H1 (cell line): ENCODE results near the gene ARHGAP22. TPM values are rescaled to one million over a fixed set of nuclear protein-coding genes. Genes with fewer than 3 reads are reported as not detected.
A peak's percentile ranks its signal among the peaks of the same experiment; 100 is the strongest.

Source experiments
- CTCF ChIA-PET: fragments of 300-600 bp; sonication (Branson Sonifier 250); formaldehyde crosslinking; loops from one replicate; lab custom pipeline; 2021; ENCODE audit not compliant: partially characterized antibody; lab: Charles Lee
- POLR2A ChIA-PET: fragments of 300-600 bp; sonication (Branson Sonifier 250); formaldehyde crosslinking; loops from one replicate; lab custom pipeline; 2021; ENCODE audit warnings: inconsistent platforms; ENCODE audit not compliant: partially characterized antibody; lab: Charles Lee
- DNase-seq, 2 experiments: peaks; one replicate each; pipeline versions ENCODE4 v3.0.0 to v3.0.0-alpha.2; 2010 to 2022; ENCODE audit warnings: low spot score in 2 of 2, low read depth in 1 of 2, mixed read lengths in 1 of 2
- FAIRE-seq: peaks from 2 replicates; lab custom pipeline; 2011; peaks lifted over from hg19 to GRCh38; lab: Jason Lieb, UNC
- H2AFZ ChIP-seq: 2 replicates; pipeline ENCODE4 v1.8.1; 2012; ENCODE audit warnings: low read length, inconsistent platforms
- H2AK5ac ChIP-seq: 2 replicates; pipeline ENCODE4 v1.6.1; 2013; ENCODE audit warnings: low read depth, low read length
- H2BK120ac ChIP-seq: replicated peaks from 2 replicates; pipeline ENCODE3; 2013; ENCODE audit warnings: low read depth, low read length, inconsistent platforms
- H2BK12ac ChIP-seq: 2 replicates; pipeline ENCODE4 v1.6.1; 2013; ENCODE audit warnings: low read depth, low read length
- H2BK15ac ChIP-seq: 2 replicates; pipeline ENCODE4 v1.6.1; 2013; ENCODE audit warnings: low read length
- H2BK20ac ChIP-seq: 2 replicates; pipeline ENCODE4 v1.6.1; 2013; ENCODE audit warnings: low read length
- H2BK5ac ChIP-seq: 2 replicates; pipeline ENCODE4 v1.6.1; 2013; ENCODE audit warnings: low read depth, low read length
- H3K14ac ChIP-seq: 2 replicates; pipeline ENCODE4 v1.6.1; 2013; ENCODE audit warnings: inconsistent platforms; ENCODE audit not compliant: insufficient read length
- H3K18ac ChIP-seq: 2 replicates; pipeline ENCODE4 v1.6.1; 2013; ENCODE audit warnings: low read length; ENCODE audit errors: extremely low read depth
- H3K23ac ChIP-seq: 2 replicates; pipeline ENCODE4 v1.6.1; 2013; ENCODE audit warnings: inconsistent platforms; ENCODE audit not compliant: insufficient read length
- H3K23me2 ChIP-seq: 2 replicates; pipeline ENCODE4 v1.6.1; 2013; ENCODE audit warnings: low read depth, low read length
- H3K27ac ChIP-seq: 2 replicates; pipeline ENCODE4 v1.6.1; 2011; ENCODE audit warnings: low read depth, low read length, inconsistent platforms
- H3K27me3 ChIP-seq, 4 experiments: replicated peaks in 1 of 4; 1 replicate in 1 of 4; 2 replicates in 3 of 4; pipeline versions ENCODE4 v1.6.1 to v1.8.1; 2011 to 2013; ENCODE audit warnings: low read length in 3 of 4, mild to moderate bottlenecking in 3 of 4, inconsistent platforms in 2 of 4, mixed read lengths in 2 of 4, moderate library complexity in 1 of 4; ENCODE audit not compliant: control insufficient read depth in 3 of 4, insufficient read depth in 3 of 4; ENCODE audit errors: extremely low read depth in 1 of 4
- H3K36me3 ChIP-seq, 4 experiments: 2 replicates each; pipeline versions ENCODE4 v1.6.1 to v1.8.1; 2011 to 2013; ENCODE audit warnings: mild to moderate bottlenecking in 4 of 4, low read length in 3 of 4, moderate library complexity in 2 of 4, control low read depth in 1 of 4, inconsistent platforms in 1 of 4; ENCODE audit not compliant: insufficient read depth in 4 of 4, control insufficient read depth in 2 of 4
- H3K4ac ChIP-seq: replicated peaks from 2 replicates; pipeline ENCODE3; 2013; ENCODE audit warnings: low read length, low read depth, mixed read lengths, inconsistent platforms; ENCODE audit not compliant: insufficient read length
- H3K4me1 ChIP-seq, 4 experiments: replicated peaks in 1 of 4; 1 replicate in 1 of 4; 2 replicates in 3 of 4; pipeline versions ENCODE4 v1.6.1 to v1.8.1; 2011 to 2013; ENCODE audit warnings: low read length in 3 of 4, inconsistent platforms in 2 of 4, mixed read lengths in 1 of 4; ENCODE audit not compliant: insufficient read depth in 4 of 4, control insufficient read depth in 3 of 4
- H3K4me2 ChIP-seq, 2 experiments: 2 replicates each; pipeline versions ENCODE4 v1.6.1 to v1.8.1; 2011 to 2013; ENCODE audit warnings: low read depth in 2 of 2, low read length in 2 of 2, control low read depth in 1 of 2, inconsistent platforms in 1 of 2, mild to moderate bottlenecking in 1 of 2; ENCODE audit not compliant: insufficient read depth in 1 of 2
- H3K4me3 ChIP-seq, 4 experiments: fragments of 200-600, 300-600 bp in 1 of 4; sonication (generic), shearing (Covaris generic), sonication (Bioruptor Twin) in 1 of 4; 2 replicates each; pipeline versions ENCODE4 v1.5.1 to v1.8.1; 2011 to 2016; ENCODE audit warnings: low read length in 4 of 4, low read depth in 3 of 4, control low read depth in 2 of 4, inconsistent platforms in 2 of 4, mild to moderate bottlenecking in 2 of 4, mixed read lengths in 1 of 4, moderate library complexity in 1 of 4; ENCODE audit not compliant: insufficient read depth in 2 of 4; ENCODE audit errors: extremely low read depth in 1 of 4
- H3K56ac ChIP-seq: replicated peaks from 2 replicates; pipeline ENCODE3; 2013; ENCODE audit warnings: low read depth, mild to moderate bottlenecking, mixed read lengths, low read length, inconsistent platforms; ENCODE audit not compliant: insufficient read length
- H3K79me1 ChIP-seq: 2 replicates; pipeline ENCODE4 v1.6.1; 2013; ENCODE audit warnings: low read depth, low read length, control low read depth
- H3K79me2 ChIP-seq, 2 experiments: 2 replicates each; pipeline versions ENCODE4 v1.6.1 to v1.8.1; 2012 to 2013; ENCODE audit warnings: low read length in 2 of 2, mild to moderate bottlenecking in 2 of 2, inconsistent platforms in 1 of 2; ENCODE audit not compliant: insufficient read depth in 2 of 2, control insufficient read depth in 1 of 2
- H3K9ac ChIP-seq, 4 experiments: replicated peaks in 1 of 4; 1 replicate in 1 of 4; 2 replicates in 3 of 4; pipeline versions ENCODE4 v1.6.1 to v1.8.1; 2011 to 2013; ENCODE audit warnings: low read depth in 3 of 4, low read length in 3 of 4, control low read depth in 2 of 4, mild to moderate bottlenecking in 2 of 4, moderate library complexity in 2 of 4, inconsistent platforms in 1 of 4; ENCODE audit errors: extremely low read depth in 1 of 4
- H3K9me3 ChIP-seq, 2 experiments: 2 replicates each; pipeline versions ENCODE4 v1.6.1 to v1.8.1; 2012 to 2013; ENCODE audit warnings: mild to moderate bottlenecking in 2 of 2, moderate library complexity in 2 of 2, control low read depth in 1 of 2, inconsistent platforms in 1 of 2, low read depth in 1 of 2, low read length in 1 of 2, mixed read lengths in 1 of 2; ENCODE audit not compliant: insufficient read depth in 2 of 2
- H4K20me1 ChIP-seq, 2 experiments: replicated peaks in 1 of 2; 2 replicates each; pipeline versions ENCODE3 to v1.8.1; 2011 to 2013; ENCODE audit warnings: inconsistent platforms in 2 of 2, low read length in 2 of 2, mild to moderate bottlenecking in 1 of 2; ENCODE audit not compliant: insufficient read depth in 2 of 2, control insufficient read depth in 1 of 2
- H4K5ac ChIP-seq: 2 replicates; pipeline ENCODE4 v1.6.1; 2013; ENCODE audit warnings: low read length, low read depth, mixed read lengths, inconsistent platforms; ENCODE audit not compliant: insufficient read length
- H4K8ac ChIP-seq: 2 replicates; pipeline ENCODE4 v1.8.0; 2013; ENCODE audit warnings: mild to moderate bottlenecking, moderate library complexity, low read length, inconsistent platforms; ENCODE audit not compliant: insufficient read depth; ENCODE audit errors: extremely low read depth
- H4K91ac ChIP-seq: replicated peaks from 2 replicates; pipeline ENCODE3; 2013; ENCODE audit warnings: low read length, mixed read lengths, inconsistent platforms; ENCODE audit not compliant: insufficient read length
- GTF2F1 ChIP-seq: IDR thresholded peaks from 2 replicates; pipeline ENCODE4 v1.6.1; 2012; ENCODE audit warnings: low read depth, low read length, improper control_type of control experiment, borderline replicate concordance
- SUZ12 ChIP-seq: fragments of 200-600 bp; sonication (generic); IDR thresholded peaks from 2 replicates; pipeline ENCODE4 v1.6.1; 2012; ENCODE audit warnings: mild to moderate bottlenecking, inconsistent platforms, low read length, moderate library complexity, mixed read lengths
- WGBS, 2 experiments: shearing (Covaris generic) in 1 of 2; methylation state at CpG; one replicate each; pipeline versions ENCODE4 v1.1.6 to v1.1.7; 2013 to 2015; ENCODE audit warnings: low lambda C conversion rate in 2 of 2, mixed read lengths in 2 of 2, inconsistent platforms in 1 of 2, low coverage in 1 of 2, missing lambda C conversion rate in 1 of 2; ENCODE audit not compliant: insufficient replicate concordance in 2 of 2, insufficient coverage in 1 of 2, insufficient read length in 1 of 2; ENCODE audit errors: extremely low coverage in 1 of 2, missing lambda C conversion rate in 1 of 2; 5-methylcytosine and 5-hydroxymethylcytosine counted together
- polyA plus RNA-seq, 7 experiments: library from polyadenylated mRNA; depleted of rRNA in 3 of 7; stranded (reverse) in 5 of 7; unstranded in 2 of 7; fragments of >200 nt in 5 of 7; fragments of 200-250 nt in 2 of 7; gene quantifications; 1 replicate in 5 of 7; 2 replicates in 1 of 7; 4 replicates in 1 of 7; pipeline versions ENCODE4 v1.2.1 to v1.2.3, GENCODE V29; 2011 to 2013; ENCODE audit warnings: missing spikeins in 2 of 7, mixed read lengths in 2 of 7
- total RNA-seq: library from RNA; stranded (reverse); fragmentation: NEBNext Ultra II Directional; extraction: Animal tissue kit (Norgen Biotek cat#: 25700); gene quantifications from 2 replicates; pipeline ENCODE4 v1.2.1, GENCODE V29; 2021

The ARHGAP22 gene
- total and polyA plus RNA-seq, 2 of the 8 experiments (the other 6 are each of a cell fraction or from before 2014, with no cell fraction given), result 3.6 to 11.2 TPM

DNA sequence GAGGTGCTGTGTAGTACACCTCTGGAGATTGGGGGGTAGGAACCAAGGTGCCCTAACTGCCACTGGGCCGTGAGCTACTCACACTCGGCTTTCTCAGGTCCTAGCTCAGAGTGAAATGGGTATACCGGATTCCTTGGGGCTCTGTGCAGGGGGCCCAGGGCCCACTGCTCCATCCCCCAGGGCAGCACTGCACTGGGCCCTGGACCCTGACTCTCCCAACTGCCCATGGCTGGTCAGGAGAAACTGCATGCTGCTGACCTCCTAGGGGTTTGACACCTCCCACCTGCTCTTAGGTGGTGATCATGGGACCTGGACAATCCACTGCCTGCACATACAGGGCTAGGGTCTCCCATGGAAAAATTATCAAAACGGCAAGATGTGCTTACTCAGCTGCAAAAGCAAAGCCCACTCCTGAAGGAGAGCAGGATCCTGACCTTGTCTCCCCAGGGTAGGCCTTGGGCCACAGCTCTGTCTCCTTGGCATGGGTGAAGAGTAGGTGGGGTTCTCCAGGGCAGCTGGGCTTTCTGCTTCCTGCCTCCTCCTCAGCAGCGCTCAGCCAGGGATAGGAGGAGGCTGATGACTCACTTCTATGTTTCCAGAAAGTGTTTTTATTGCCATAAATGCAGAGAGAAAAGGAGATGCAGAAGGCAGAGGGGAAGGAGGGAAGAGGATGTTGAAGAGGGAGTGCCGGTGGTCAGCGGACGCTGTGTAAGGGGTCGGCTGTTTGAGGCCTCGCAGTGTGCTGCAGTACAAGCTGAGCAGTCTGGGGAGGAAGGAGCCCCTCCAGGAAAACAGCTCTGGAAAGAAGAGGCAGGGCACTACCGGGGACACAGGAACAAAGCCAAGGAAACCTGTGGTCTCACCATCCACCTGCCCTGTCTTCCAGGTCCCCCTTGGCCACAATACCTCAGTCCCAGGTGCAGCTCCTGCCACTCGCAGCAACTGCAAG lies 107.8 kb downstream of the ARHGAP22 start:
- Histone ChIP-seq H3K4me1 (no peaks in the 10 kb centered on the region), H3K9me3 (no peaks in the 10 kb centered on the region), H3K4me3 (no peak overlapping the region), H3K79me2 (no peaks in the 10 kb centered on the region), H4K20me1 (peaks cover 0 to 1% of the 10 kb centered on the region in 2 experiments), H4K91ac (no peak overlapping the region), H2BK120ac (no peak overlapping the region), H2BK15ac (no peak overlapping the region), H3K36me3 (no peaks in the 10 kb centered on the region), H3K4me2 (no peak overlapping the region), H3K23me2 (no peaks in the 10 kb centered on the region; the same call in 1 of the 2 replicates), H3K27me3 (no peaks in the 10 kb centered on the region), H2AFZ (no peak overlapping the region), H3K56ac (no peak overlapping the region), H2BK12ac (no peak overlapping the region), H3K4ac (no peak overlapping the region), H3K14ac (no peak overlapping the region), H3K79me1 (peaks cover 2% of the 10 kb centered on the region; the same call in 1 of the 2 replicates), H4K5ac (no peak overlapping the region), H2BK20ac (no peak overlapping the region), H3K18ac (no peak overlapping the region), H3K9ac (no peak overlapping the region), H4K8ac (no peak overlapping the region), H3K27ac (no peak overlapping the region), H2BK5ac (no peak overlapping the region), H2AK5ac (no peak overlapping the region), H3K23ac (no peak overlapping the region)
- DNase-seq (peak in 1 of 2 experiments; percentile 40), FAIRE-seq (no peak)
- ChIA-PET POLR2A (no interaction called here), CTCF (interaction anchor here (0.9 to 2.8 kb wide), 8 partner anchors 9 to 159 kb away, joined by 3 to 9 read pairs (median 5); no protein-coding TSS in a partner anchor)
- 97% methylated on average over 10 of the region's 12 CpGs; no CpG with 5 or more reads in 1 of the 2 experiments for WGBS, 2 experiments
- no peak for TF ChIP-seq GTF2F1
- no peak for TF ChIP-seq SUZ12
